ENCODE data around the gene YAP1. TPM values are rescaled to one million over a fixed set of nuclear protein-coding genes. Genes with fewer than 3 reads are reported as not detected.
"Not testable (repeated sequence)": the region's sequence is repeated elsewhere in the genome, so short reads cannot be mapped to it uniquely, and the experiment has no call there.

YAP1 gene
- total RNA-seq, 1 donor from 2014 or later, result 152 TPM

DNA sequence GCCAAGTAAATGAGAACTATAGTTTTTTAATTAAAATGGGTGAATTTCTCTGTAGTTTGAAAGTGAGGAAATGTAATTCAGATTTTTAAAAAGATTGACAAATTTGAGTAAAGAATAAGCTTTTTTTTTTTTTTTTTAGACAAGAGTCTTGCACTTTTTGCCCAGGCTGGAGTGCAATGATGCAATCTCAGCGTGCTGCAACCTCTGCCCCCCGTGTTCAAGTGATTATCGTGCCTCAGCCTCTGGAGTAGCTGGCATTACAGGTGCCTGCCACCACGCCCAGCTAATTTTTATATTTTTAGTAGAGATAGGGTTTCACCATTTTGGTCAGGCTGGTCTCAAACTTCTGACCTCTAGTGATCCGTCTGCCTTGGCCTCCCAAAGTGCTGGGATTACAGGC is 90.1 kb downstream of the YAP1 start:
- not testable (repeated sequence) for DNase-seq (ENCODE audit: low spot score)

- no peak for DNase-seq (ENCODE audit: low spot score)
These were observed 91.5 kb downstream of the YAP1 start for GRCh38 chr11:102201776-102202175.

DNA sequence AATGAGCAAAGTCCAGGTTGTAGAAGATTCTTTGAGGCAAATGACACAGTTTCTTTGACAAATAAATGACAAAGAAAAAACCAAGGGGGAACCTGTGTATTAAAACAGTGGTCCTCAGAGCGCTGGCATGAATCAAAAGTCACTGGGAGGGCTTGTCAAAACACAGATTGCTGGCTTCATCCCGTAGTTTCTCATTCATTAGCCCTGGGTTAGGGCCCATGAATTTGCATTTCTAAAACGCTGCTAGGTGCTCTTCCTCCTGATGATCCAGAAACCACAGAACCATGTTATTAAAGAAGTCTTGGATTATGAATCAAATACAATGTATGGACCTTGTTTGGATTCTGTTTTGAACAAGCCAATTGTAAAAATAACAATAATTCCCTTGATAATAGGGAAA is 92.7 kb downstream of the YAP1 start:
- no peak for DNase-seq (ENCODE audit: low spot score)

DNA sequence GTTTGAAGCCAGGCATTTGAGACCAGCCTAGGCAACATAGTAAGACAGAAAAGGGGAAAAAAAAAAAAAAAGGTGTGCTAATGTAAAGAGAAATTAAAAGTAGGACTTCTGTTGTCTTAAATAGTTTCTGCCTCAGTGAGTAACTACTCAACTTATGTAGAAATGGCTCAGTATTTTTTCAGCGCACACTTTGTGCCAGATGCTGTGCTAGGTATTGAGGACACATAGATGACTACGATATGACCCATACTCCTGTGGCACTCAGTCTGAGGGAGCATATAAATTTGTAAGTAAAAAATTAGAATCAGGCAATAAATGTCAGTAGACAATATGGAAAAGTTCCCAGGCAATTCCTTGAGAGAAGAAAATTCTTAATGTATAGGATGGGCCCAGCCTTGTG is 93.9 kb downstream of the YAP1 start:
- DNase-seq (ENCODE audit: low spot score), result no peak

- DNase-seq (ENCODE audit: low spot score), result no peak
These were observed 95.6 kb downstream of the YAP1 start for GRCh38 chr11:102205805-102206204.

DNA sequence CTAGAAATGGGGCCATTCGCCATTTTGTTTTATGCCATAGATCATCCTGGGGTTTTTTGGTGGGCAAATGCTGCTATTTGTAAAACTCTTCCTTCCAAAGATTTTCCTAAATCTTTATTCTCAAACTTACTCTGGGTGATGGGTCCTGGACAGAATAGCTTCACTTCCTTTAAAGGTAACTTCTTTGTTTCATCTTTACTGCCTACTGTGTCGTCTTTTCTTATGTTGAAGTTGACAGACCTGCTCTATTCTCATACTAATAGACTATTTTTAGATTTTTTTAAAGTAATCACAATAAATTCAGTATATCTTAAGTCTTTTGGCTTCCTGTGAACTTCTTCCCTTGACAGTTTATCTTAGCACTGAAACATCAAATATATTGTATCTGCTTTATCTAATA is 98.6 kb downstream of the YAP1 start:
- no peak for DNase-seq (ENCODE audit: low spot score)

GRCh38 chr11:102214623-102215022 is 104.4 kb downstream of the YAP1 start:
- DNase-seq (ENCODE audit: low spot score), result no peak

DNA sequence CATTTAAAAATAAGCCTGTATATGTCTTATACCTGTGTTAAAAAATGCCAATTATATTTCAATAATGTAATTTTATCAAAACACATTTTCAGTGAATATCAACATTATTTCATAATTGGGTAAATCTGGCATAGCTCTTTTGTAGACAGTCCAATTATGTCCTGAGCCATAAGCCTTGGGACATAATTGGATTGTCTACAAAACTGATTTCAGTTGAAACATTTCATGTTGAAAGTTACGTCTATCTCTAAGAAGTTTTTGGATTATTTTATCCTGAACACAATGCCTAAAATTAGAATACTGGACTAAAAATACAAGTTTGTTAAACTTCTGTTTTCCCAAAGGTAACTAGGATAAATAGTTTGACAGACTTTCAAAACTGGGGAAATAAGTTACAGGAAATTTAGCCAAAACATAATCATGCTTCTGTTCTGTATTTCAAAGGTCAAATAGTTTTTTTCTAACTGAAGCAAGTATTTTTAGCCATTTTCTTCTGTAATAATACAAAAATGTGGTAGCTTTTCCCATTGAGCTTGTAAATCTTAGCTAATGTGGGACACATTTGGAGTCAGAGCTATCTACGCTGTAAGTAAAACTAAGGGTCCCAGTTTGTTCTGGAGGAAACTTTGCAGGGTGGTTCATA is 106.3 kb downstream of the YAP1 start:
- no peak for DNase-seq (ENCODE audit: low spot score)

DNA sequence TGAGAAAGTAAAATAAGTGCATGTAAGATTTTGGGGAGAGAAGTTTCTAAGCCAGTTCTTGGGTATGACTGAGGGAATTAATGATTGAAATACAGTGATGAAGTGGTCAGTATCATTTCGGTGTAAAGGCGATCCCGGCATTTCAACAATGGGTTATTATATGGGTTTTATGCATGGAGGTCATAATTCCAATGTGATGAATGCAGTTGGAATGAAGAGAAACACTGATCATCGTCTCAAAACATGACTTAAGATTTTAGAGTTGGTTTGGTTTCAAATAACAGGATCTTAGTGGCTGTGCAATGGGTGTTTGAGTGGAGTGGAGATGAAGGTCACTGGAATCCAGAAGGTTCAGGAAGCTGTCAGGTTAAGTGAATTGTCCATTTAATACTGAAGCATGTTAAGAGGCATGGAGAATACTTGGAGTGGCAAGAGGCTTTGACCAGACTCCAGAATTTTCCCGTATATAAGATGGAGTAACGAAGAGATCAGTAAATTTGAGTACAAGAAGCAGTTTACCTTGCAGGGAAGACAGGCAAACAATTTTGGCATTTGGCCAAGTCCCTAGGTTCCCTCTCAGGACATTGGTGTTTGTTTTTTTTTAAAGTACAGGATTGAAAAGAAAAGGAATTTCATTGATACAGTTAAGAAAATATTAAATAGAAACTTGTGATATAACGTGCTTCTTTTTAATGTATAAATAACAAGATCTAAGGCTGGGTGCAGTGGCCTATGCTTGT is 110.7 kb downstream of the YAP1 start:
- DNase-seq (ENCODE audit: low spot score), result no peak

DNA sequence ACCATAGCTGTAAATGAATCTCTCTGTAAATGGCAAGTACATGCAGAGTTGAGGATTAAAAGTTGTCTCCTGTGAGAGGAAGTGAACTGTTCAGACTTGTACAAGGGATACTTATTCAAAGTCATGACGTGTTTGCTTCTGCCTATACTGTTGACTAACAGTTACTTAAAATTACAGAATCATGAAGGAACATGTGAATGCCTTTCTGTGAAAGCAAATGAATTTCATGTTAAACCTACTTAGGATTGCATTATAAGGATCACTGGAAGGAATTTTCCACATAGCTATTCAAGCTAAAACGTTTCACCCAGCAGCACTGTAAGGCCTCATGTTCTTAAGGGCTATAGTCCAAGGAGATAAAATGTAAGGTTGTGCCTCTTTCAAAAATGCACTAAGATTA is 113.6 kb downstream of the YAP1 start:
- DNase-seq (ENCODE audit: low spot score), result no peak

DNA sequence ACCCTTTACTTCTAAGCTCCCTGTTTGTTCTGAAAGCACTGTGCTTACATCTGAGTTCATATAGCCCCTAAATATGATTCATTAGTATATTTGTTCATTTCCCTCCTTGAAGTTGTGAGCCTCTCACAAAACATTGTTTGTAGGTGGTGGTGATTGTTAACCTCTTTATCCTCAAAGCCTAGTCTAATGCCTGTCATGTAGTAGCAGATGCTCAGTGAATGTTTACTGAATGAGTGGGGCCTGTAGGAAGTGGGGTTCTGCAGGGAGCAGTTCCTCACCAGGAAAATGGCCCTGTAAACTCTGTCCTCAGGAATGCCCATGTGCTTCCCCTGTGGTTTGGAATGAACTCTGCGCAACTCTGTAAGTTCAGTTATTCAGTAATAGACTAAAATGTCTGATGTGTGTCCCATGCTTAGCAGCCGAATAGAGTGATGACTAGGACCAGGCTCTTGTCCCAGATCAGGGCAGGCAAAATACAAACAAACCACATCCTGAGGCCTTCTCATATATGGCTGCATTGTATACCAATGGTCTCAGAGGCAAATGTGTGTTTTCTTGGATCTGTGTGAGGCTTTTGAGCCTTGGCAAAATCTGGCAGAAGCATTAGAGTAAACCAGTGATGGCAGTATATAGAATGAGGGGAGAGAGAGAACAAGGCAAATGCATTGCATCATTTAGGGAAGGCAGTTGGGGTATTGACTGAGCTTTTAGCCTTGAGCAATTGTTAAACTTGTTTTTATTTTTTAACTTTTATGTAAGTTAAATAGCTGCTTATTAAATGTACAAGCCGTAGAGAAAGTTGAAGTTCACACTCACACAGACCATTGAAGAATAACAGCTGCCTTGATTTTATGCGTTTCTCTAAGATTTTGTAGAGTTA is 115.7 kb downstream of the YAP1 start:
- DNase-seq (ENCODE audit: low spot score), result no peak

- no peak for DNase-seq (ENCODE audit: low spot score)
These were observed 116.6 kb downstream of the YAP1 start for GRCh38 chr11:102226702-102227490.

DNA sequence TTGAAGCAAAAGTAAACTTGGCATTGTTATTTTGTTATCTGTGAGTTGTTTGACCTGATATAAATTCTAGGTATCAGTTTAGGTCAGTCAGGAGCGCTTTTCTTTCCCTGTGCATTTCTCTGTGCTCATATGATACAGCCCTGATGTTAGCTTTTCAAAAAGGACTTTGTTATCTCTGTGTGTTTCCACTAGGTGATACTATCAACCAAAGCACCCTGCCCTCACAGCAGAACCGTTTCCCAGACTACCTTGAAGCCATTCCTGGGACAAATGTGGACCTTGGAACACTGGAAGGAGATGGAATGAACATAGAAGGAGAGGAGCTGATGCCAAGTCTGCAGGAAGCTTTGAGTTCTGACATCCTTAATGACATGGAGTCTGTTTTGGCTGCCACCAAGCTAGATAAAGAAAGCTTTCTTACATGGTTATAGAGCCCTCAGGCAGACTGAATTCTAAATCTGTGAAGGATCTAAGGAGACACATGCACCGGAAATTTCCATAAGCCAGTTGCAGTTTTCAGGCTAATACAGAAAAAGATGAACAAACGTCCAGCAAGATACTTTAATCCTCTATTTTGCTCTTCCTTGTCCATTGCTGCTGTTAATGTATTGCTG is 119.4 kb downstream of the YAP1 start:
- no peak for DNase-seq (ENCODE audit: low spot score)

- no peak for DNase-seq (ENCODE audit: low spot score)
These were observed 119.9 kb downstream of the YAP1 start for GRCh38 chr11:102230186-102230585.

- DNase-seq (ENCODE audit: low spot score), result no peak
These were observed 120.7 kb downstream of the YAP1 start for GRCh38 chr11:102230911-102231310.

DNA sequence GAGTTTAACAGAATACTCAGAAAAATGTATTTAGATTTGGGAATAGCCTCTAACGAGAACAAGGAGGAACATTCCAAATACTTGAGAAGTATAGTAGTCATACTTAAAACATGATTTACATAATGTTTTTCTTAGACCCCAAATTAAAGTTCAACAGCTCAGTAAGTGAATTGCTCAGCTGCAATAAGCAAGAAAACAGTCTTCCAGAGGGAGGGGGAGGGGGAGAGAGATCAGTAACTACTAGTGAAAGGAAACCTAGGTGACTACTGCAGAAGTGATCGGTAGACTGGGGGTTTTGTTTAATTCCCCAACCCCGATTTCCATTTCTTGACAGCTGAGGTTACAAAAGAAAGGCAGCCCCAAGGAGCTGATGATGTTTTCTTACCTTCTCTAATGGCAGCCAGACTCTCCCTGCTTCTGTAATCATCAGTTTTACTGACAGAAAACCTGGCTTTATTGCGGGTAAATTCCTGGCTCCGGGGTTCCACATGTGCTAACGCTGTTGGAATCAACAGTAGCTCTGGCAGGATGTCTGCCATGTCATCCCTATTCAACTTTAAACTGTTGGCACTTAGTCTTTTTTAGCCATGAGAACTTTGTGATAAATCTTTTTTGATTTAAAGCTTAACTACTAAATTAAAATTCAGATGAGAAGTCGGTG is 124.7 kb downstream of the YAP1 start:
- DNase-seq (ENCODE audit: low spot score), result no peak

GRCh38 chr11:102237096-102237735 is 127.0 kb downstream of the YAP1 start:
- no peak for DNase-seq (ENCODE audit: low spot score)

DNA sequence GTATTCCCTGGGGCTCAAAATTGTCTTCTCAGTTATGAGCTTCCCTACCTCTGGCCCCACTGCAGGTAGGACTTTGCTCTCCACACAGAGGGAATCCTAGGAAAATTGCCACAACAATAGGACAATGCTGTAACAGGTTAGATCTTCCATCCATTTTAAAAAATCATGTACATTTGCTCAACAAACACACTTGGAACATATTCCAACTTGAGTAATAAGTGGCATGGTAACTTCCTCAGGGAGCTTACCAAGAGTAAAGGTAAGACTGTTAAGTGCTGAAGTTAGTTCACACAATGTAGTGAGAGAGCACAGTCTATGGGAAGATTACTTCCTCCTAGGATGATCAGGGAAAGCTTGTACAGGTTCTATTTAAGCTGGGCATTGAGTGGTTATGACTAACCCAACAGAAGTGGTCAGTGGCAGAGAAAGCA is 128.2 kb downstream of the YAP1 start:
- DNase-seq (ENCODE audit: low spot score), result no peak

DNA sequence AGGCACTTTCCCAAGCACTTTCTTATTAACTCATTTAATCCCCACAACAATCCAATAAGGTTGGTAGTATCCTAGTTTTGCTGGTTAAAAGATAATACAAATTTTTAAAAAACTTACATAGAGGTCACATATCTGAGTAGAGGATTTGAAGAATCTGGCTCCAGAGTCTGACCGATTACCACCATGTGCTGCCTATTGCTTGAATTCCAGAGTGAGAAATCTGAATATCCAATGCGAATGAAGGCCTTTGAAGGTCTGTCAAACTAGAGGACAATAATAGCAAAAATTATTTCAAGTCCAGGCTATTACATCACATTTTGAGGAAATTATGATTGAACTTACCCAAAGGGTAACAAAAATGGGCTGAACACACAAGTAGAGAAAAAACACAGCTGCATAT is 129.2 kb downstream of the YAP1 start:
- no peak for DNase-seq (ENCODE audit: low spot score)

DNA sequence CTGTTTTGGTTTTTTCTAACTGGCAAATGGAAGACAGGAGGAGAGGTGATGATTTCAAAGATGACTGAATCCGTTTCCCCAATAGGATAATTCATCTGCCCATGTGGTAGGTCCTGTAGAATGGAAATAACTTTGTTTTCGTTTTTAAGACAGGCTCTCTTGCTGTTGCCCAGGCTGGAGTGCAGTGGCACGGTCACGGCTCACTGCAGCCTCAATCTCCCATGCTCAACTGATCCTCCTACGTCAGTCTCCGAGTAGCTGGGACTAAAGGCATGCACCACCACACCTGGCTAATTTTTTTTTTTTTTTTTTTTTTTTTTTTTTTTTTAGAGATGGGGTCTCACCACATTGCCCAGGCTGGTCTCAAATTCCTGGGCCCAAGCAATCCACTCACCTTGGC is 129.7 kb downstream of the YAP1 start:
- no peak for DNase-seq (ENCODE audit: low spot score)
